Neuronal stem cell (in vitro differentiated cells): ENCODE measurements around the gene TAS2R16.

Source experiments
- DNase-seq: peaks from one replicate; pipeline ENCODE4 v3.0.0-alpha.2; 2013; ENCODE audit warnings: low spot score
- H2AFZ ChIP-seq: one replicate; pipeline ENCODE4 v1.6.1; 2013; ENCODE audit warnings: mild to moderate bottlenecking, low read length, inconsistent platforms
- H2AK5ac ChIP-seq: 2 replicates; pipeline ENCODE4 v1.6.1; 2013; ENCODE audit warnings: low read depth, mild to moderate bottlenecking, inconsistent platforms, low read length, moderate library complexity, mixed read lengths
- H2BK120ac ChIP-seq: 2 replicates; pipeline ENCODE4 v1.6.1; 2013; ENCODE audit warnings: low read depth, mild to moderate bottlenecking, inconsistent platforms, low read length, moderate library complexity, mixed read lengths
- H2BK12ac ChIP-seq: one replicate; pipeline ENCODE4 v1.6.1; 2013; ENCODE audit warnings: low read length, inconsistent platforms
- H2BK15ac ChIP-seq: 2 replicates; pipeline ENCODE4 v1.6.1; 2013; ENCODE audit warnings: mild to moderate bottlenecking, low read length, inconsistent platforms, mixed read lengths
- H2BK5ac ChIP-seq: one replicate; pipeline ENCODE4 v1.6.1; 2013; ENCODE audit warnings: inconsistent platforms, mild to moderate bottlenecking, low read length, moderate library complexity
- H3K14ac ChIP-seq: one replicate; pipeline ENCODE4 v1.6.1; 2013; ENCODE audit warnings: low read length, inconsistent platforms
- H3K18ac ChIP-seq: 2 replicates; pipeline ENCODE4 v1.6.1; 2013; ENCODE audit warnings: low read length, inconsistent platforms
- H3K23ac ChIP-seq: 2 replicates; pipeline ENCODE4 v1.6.1; 2013; ENCODE audit warnings: low read depth, mild to moderate bottlenecking, mixed read lengths, low read length, inconsistent platforms; ENCODE audit not compliant: poor library complexity
- H3K27ac ChIP-seq: replicated peaks from 3 replicates; pipeline ENCODE4 v1.5.1; 2013; ENCODE audit warnings: low read length, inconsistent platforms
- H3K27me3 ChIP-seq, 3 experiments: 2 replicates each; pipeline ENCODE4 v1.6.1; 2013; ENCODE audit warnings: low read length in 3 of 3, mild to moderate bottlenecking in 2 of 3, inconsistent platforms in 1 of 3, low read depth in 1 of 3, mixed read lengths in 1 of 3, moderate library complexity in 1 of 3; ENCODE audit not compliant: control insufficient read depth in 3 of 3, insufficient read depth in 3 of 3
- H3K36me3 ChIP-seq, 2 donors: replicated peaks in 1 of 2; 2 replicates each; pipeline ENCODE4 v1.6.1; 2013; ENCODE audit warnings: low read length in 2 of 2; ENCODE audit not compliant: control insufficient read depth in 2 of 2, insufficient read depth in 2 of 2
- H3K4ac ChIP-seq: 2 replicates; pipeline ENCODE4 v1.6.1; 2013; ENCODE audit warnings: inconsistent platforms, mild to moderate bottlenecking, low read length, moderate library complexity
- H3K4me1 ChIP-seq, 2 donors: 1 replicate in 1 of 2; 2 replicates in 1 of 2; pipeline ENCODE4 v1.6.1; 2013; ENCODE audit warnings: low read length in 2 of 2, low read depth in 1 of 2; ENCODE audit not compliant: control insufficient read depth in 2 of 2, insufficient read depth in 1 of 2
- H3K4me2 ChIP-seq: one replicate; pipeline ENCODE4 v1.6.1; 2013; ENCODE audit warnings: mild to moderate bottlenecking, low read length, inconsistent platforms; ENCODE audit not compliant: insufficient read depth, poor library complexity, severe bottlenecking
- H3K4me3 ChIP-seq, 2 donors: 2 replicates each; pipeline ENCODE4 v1.5.1; 2013; ENCODE audit warnings: low read length in 2 of 2, mild to moderate bottlenecking in 2 of 2, inconsistent platforms in 1 of 2, moderate library complexity in 1 of 2
- H3K79me1 ChIP-seq: one replicate; pipeline ENCODE4 v1.6.1; 2013; ENCODE audit warnings: low read depth, mild to moderate bottlenecking, inconsistent platforms, low read length, moderate library complexity
- H3K9ac ChIP-seq: one replicate; pipeline ENCODE4 v1.6.1; 2013; ENCODE audit warnings: mild to moderate bottlenecking, low read depth, low read length, inconsistent platforms; ENCODE audit not compliant: poor library complexity
- H3K9me3 ChIP-seq, 2 donors: replicated peaks in 1 of 2; 2 replicates each; pipeline versions ENCODE3 to v1.6.1; 2013; ENCODE audit warnings: low read length in 2 of 2, mild to moderate bottlenecking in 2 of 2, inconsistent platforms in 1 of 2, low read depth in 1 of 2, mixed read lengths in 1 of 2, moderate library complexity in 1 of 2; ENCODE audit not compliant: control insufficient read depth in 2 of 2, insufficient read depth in 1 of 2
- H4K8ac ChIP-seq: one replicate; pipeline ENCODE4 v1.6.1; 2013; ENCODE audit warnings: low read depth, mild to moderate bottlenecking, inconsistent platforms, low read length, moderate library complexity
- H4K91ac ChIP-seq: one replicate; pipeline ENCODE4 v1.6.1; 2013; ENCODE audit warnings: low read length, low read depth, mild to moderate bottlenecking, inconsistent platforms; ENCODE audit not compliant: poor library complexity
- WGBS, 2 donors: extraction: QIAGEN DNeasy Blood & Tissue Kit; methylation state at CpG; one replicate each; pipeline ENCODE4 v1.1.7; 2013; ENCODE audit warnings: missing lambda C conversion rate in 2 of 2, mixed read lengths in 1 of 2; ENCODE audit not compliant: insufficient read length in 2 of 2, insufficient replicate concordance in 1 of 2; ENCODE audit errors: extremely low coverage in 2 of 2; 5-methylcytosine and 5-hydroxymethylcytosine counted together

Gene TAS2R16

GRCh38 chr7:122951006-122951405 is 44.5 kb downstream of the TAS2R16 start:
- Histone ChIP-seq H2BK15ac (no peak overlapping the region), H4K8ac (no peak overlapping the region), H3K4me1 (no peaks in the 10 kb centered on the region), H3K14ac (no peak overlapping the region), H3K27ac (no peak overlapping the region), H3K4ac (no peak overlapping the region), H2AK5ac (no peak overlapping the region), H2BK12ac (no peak overlapping the region), H3K79me1 (no peaks in the 10 kb centered on the region), H3K9me3 (no peaks in the 10 kb centered on the region), H3K9ac (no peak overlapping the region), H2BK5ac (no peak overlapping the region), H2AFZ (no peak overlapping the region), H3K4me2 (no peak overlapping the region), H3K23ac (no peak overlapping the region), H3K36me3 (no peaks in the 10 kb centered on the region), H3K27me3 (no peaks in the 10 kb centered on the region), H3K18ac (no peak overlapping the region), H3K4me3 (no peak overlapping the region), H2BK120ac (no peak overlapping the region), H4K91ac (no peak overlapping the region)
- WGBS, 2 donors: no CpG with 5 or more reads among the region's 2 CpGs
- no peak for DNase-seq

DNA sequence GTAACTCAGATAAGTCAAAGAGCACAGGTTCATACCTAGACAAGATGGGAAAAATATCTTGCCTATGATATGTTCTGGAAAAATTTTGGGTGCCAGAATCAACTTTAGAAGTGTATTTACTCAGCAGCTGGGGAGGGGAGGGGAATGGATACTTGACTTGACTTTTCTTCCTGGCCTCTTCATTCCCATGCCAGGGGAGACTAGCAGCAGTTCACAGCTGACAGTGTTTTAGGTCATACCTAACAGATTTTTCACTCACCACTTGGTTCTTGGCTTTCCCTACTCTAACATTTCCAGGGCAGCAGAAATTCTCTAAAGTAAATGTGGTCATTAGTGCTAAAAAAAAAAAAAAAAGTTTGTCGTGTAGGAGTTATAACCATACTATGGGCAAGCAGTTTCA is 46.3 kb downstream of the TAS2R16 start:
- no peaks in the 10 kb centered on the region for H3K36me3 ChIP-seq

More for the DNA sequence above, 46.3 kb downstream of the TAS2R16 start:
- Histone ChIP-seq H3K4ac (no peak overlapping the region), H4K8ac (no peak overlapping the region), H4K91ac (no peak overlapping the region), H3K14ac (no peak overlapping the region), H3K9me3 (no peaks in the 10 kb centered on the region), H3K79me1 (no peaks in the 10 kb centered on the region), H2BK5ac (no peak overlapping the region), H2BK120ac (no peak overlapping the region), H3K4me3 (no peak overlapping the region), H3K4me2 (no peak overlapping the region), H2BK15ac (no peak overlapping the region), H3K27me3 (no peaks in the 10 kb centered on the region), H3K27ac (no peak overlapping the region), H3K23ac (no peak overlapping the region), H2BK12ac (no peak overlapping the region), H3K4me1 (no peaks in the 10 kb centered on the region), H3K9ac (no peak overlapping the region), H3K18ac (no peak overlapping the region), H2AFZ (no peak overlapping the region), H2AK5ac (no peak overlapping the region)
- DNase-seq: no peak
- WGBS, 2 donors: no CpG with 5 or more reads among the region's 1 CpG
